ENCODE data around the gene TLL1.

The TLL1 gene

GRCh38 chr4:165971933-165972332 lies 98.9 kb downstream of the TLL1 start:
- DNase-seq (ENCODE audit: low spot score), result no peak

GRCh38 chr4:165972747-165973146 lies 99.7 kb downstream of the TLL1 start:
- DNase-seq (ENCODE audit: low spot score), result no peak

- DNase-seq (ENCODE audit: low spot score), result no peak
Measured at GRCh38 chr4:165982934-165983333, 109.9 kb downstream of the TLL1 start.

- DNase-seq (ENCODE audit: low spot score), result no peak
Measured at GRCh38 chr4:165986956-165987698, 114.1 kb downstream of the TLL1 start.

- no peak for DNase-seq (ENCODE audit: low spot score)
Measured at GRCh38 chr4:165991325-165992180, 118.5 kb downstream of the TLL1 start.

- DNase-seq (ENCODE audit: low spot score), result no peak
Measured at GRCh38 chr4:165992283-165992682, 119.2 kb downstream of the TLL1 start.

GRCh38 chr4:165994701-165995100 lies 121.7 kb downstream of the TLL1 start:
- no peak for DNase-seq (ENCODE audit: low spot score)

- no peak for DNase-seq (ENCODE audit: low spot score)
Measured at GRCh38 chr4:166003811-166004210, 130.8 kb downstream of the TLL1 start.

GRCh38 chr4:166006217-166006616 lies 133.2 kb downstream of the TLL1 start:
- DNase-seq (ENCODE audit: low spot score), result no peak

GRCh38 chr4:166008510-166008909 lies 135.5 kb downstream of the TLL1 start:
- DNase-seq (ENCODE audit: low spot score), result no peak

- DNase-seq (ENCODE audit: low spot score), result no peak
Measured at GRCh38 chr4:166012129-166013030, 139.3 kb downstream of the TLL1 start.

- DNase-seq (ENCODE audit: low spot score), result no peak
Measured at GRCh38 chr4:166014411-166014810, 141.4 kb downstream of the TLL1 start.

- no peak for DNase-seq (ENCODE audit: low spot score)
Measured at GRCh38 chr4:166017804-166018203, 144.8 kb downstream of the TLL1 start.

- no peak for DNase-seq (ENCODE audit: low spot score)
Measured at GRCh38 chr4:166019441-166020220, 146.6 kb downstream of the TLL1 start.

- DNase-seq (ENCODE audit: low spot score), result no peak
Measured at GRCh38 chr4:166021617-166022016, 148.6 kb downstream of the TLL1 start.

GRCh38 chr4:166034965-166035364 lies 161.9 kb downstream of the TLL1 start:
- DNase-seq (ENCODE audit: low spot score), result no peak

- no peak for DNase-seq (ENCODE audit: low spot score)
Measured at GRCh38 chr4:166039822-166040221, 166.8 kb downstream of the TLL1 start.

GRCh38 chr4:166042510-166043055 lies 169.5 kb downstream of the TLL1 start:
- DNase-seq (ENCODE audit: low spot score), result no peak

- DNase-seq (ENCODE audit: low spot score), result no peak
Measured at GRCh38 chr4:166043801-166044200, 170.8 kb downstream of the TLL1 start.

GRCh38 chr4:166044871-166045270 lies 171.8 kb downstream of the TLL1 start:
- no peak for DNase-seq (ENCODE audit: low spot score)

- peak; percentile 52 for DNase-seq (ENCODE audit: low spot score)
Measured at GRCh38 chr4:166045457-166045856, 172.4 kb downstream of the TLL1 start.

Measured in CD4-positive, alpha-beta T cell treated with Interleukin-2 at 100 ng/mL for 4 hours (primary cell).